Mammary epithelial cell (primary cell): Measurements from ENCODE around the gene KLK7.
A peak's percentile ranks its signal among the peaks of the same experiment; 100 is the strongest.

Experiments
- CTCF ChIP-seq, 2 donors: IDR thresholded peaks in 1 of 2; conservative IDR thresholded peaks in 1 of 2; 2 replicates each; pipeline ENCODE4 v1.5.1; 2011 to 2012; ENCODE audit warnings: inconsistent platforms in 2 of 2, low read length in 2 of 2, mild to moderate bottlenecking in 2 of 2, control low read depth in 1 of 2, low read depth in 1 of 2; ENCODE audit not compliant: insufficient read depth in 1 of 2; ENCODE audit errors: extremely low read depth in 1 of 2
- EZH2 ChIP-seq: IDR thresholded peaks from 2 replicates; pipeline ENCODE4 v1.6.1; 2012; ENCODE audit warnings: low read length, inconsistent platforms, borderline replicate concordance

GRCh38 chr19:51016798-51017683 is 33.3 kb upstream of the KLK7 start:
- peak; percentile 93 to 99 for TF ChIP-seq CTCF (conservative IDR thresholded peaks at IDR 0.05 in 1 of 2, IDR thresholded peaks at IDR 0.05 in 1 of 2; ENCODE audit: extremely low read depth in 1 of 2, insufficient read depth in 1 of 2, low read depth in 1 of 2, low read length in 2 of 2)
- no peak for TF ChIP-seq EZH2
